ENCODE results near the gene KCNG1. TPM values are rescaled to one million over a fixed set of nuclear protein-coding genes. Genes with fewer than 3 reads are reported as not detected.

The KCNG1 gene
- total RNA-seq, 1 donor from 2014 or later, result 7.8 TPM

GRCh38 chr20:50999355-50999754 lies 23.6 kb downstream of the KCNG1 start:
- no peak for TF ChIP-seq CTCF (IDR thresholded peaks at IDR 0.05; ENCODE audit: unreplicated experiment)
- Mint-ChIP-seq H3K27me3 (peaks cover 14% of the 10 kb centered on the region), H3K4me3 (ENCODE audit: low read depth) (no peak overlapping the region), H3K4me1 (ENCODE audit: low read depth) (no peaks in the 10 kb centered on the region), H3K9me3 (ENCODE audit: low read depth) (no peaks in the 10 kb centered on the region), H3K27ac (no peak overlapping the region), H3K36me3 (ENCODE audit: insufficient read depth) (no peaks in the 10 kb centered on the region)
- no peak for DNase-seq (ENCODE audit: low spot score, unreplicated experiment)

GRCh38 chr20:50996901-50997865 lies 25.7 kb downstream of the KCNG1 start:
- TF ChIP-seq CTCF (IDR thresholded peaks at IDR 0.05; ENCODE audit: unreplicated experiment), result no peak
- H3K4me3 Mint-ChIP-seq (ENCODE audit: low read depth), result no peak overlapping the region
- H3K36me3 Mint-ChIP-seq (ENCODE audit: insufficient read depth), result no peaks in the 10 kb centered on the region
- peaks cover 4% of the 10 kb centered on the region for H3K4me1 Mint-ChIP-seq (ENCODE audit: low read depth)
- H3K9me3 Mint-ChIP-seq (ENCODE audit: low read depth), result no peaks in the 10 kb centered on the region
- no peak overlapping the region for H3K27ac Mint-ChIP-seq
- DNase-seq (ENCODE audit: low spot score, unreplicated experiment), result no peak
- peaks cover 14% of the 10 kb centered on the region for H3K27me3 Mint-ChIP-seq

GRCh38 chr20:50995506-50995905 lies 27.4 kb downstream of the KCNG1 start:
- Mint-ChIP-seq H3K4me3 (ENCODE audit: low read depth) (no peak overlapping the region), H3K27me3 (peaks cover 12% of the 10 kb centered on the region), H3K36me3 (ENCODE audit: insufficient read depth) (no peaks in the 10 kb centered on the region), H3K27ac (no peak overlapping the region), H3K9me3 (ENCODE audit: low read depth) (no peaks in the 10 kb centered on the region), H3K4me1 (ENCODE audit: low read depth) (peaks cover 4% of the 10 kb centered on the region)
- no peak for TF ChIP-seq CTCF (IDR thresholded peaks at IDR 0.05; ENCODE audit: unreplicated experiment)
- no peak for DNase-seq (ENCODE audit: low spot score, unreplicated experiment)

- H3K4me3 Mint-ChIP-seq (ENCODE audit: low read depth), result no peak overlapping the region
- H3K9me3 Mint-ChIP-seq (ENCODE audit: low read depth), result no peaks in the 10 kb centered on the region
- TF ChIP-seq CTCF (IDR thresholded peaks at IDR 0.05; ENCODE audit: unreplicated experiment), result no peak
- H3K27me3 Mint-ChIP-seq, result peaks cover 12% of the 10 kb centered on the region
- H3K27ac Mint-ChIP-seq, result no peak overlapping the region
- no peak for DNase-seq (ENCODE audit: low spot score, unreplicated experiment)
- no peaks in the 10 kb centered on the region for H3K36me3 Mint-ChIP-seq (ENCODE audit: insufficient read depth)
- H3K4me1 Mint-ChIP-seq (ENCODE audit: low read depth), result peaks cover 4% of the 10 kb centered on the region
These were observed 29.0 kb downstream of the KCNG1 start for GRCh38 chr20:50993876-50994275.

GRCh38 chr20:50992733-50993457 lies 30.0 kb downstream of the KCNG1 start:
- H3K4me3 Mint-ChIP-seq (ENCODE audit: low read depth), result no peak overlapping the region
- H3K27me3 Mint-ChIP-seq, result peaks cover 12% of the 10 kb centered on the region
- no peak for DNase-seq (ENCODE audit: low spot score, unreplicated experiment)
- no peaks in the 10 kb centered on the region for H3K36me3 Mint-ChIP-seq (ENCODE audit: insufficient read depth)
- peaks cover 4% of the 10 kb centered on the region for H3K4me1 Mint-ChIP-seq (ENCODE audit: low read depth)
- no peaks in the 10 kb centered on the region for H3K9me3 Mint-ChIP-seq (ENCODE audit: low read depth)
- no peak overlapping the region for H3K27ac Mint-ChIP-seq
- peak; percentile 66 for TF ChIP-seq CTCF (IDR thresholded peaks at IDR 0.05; ENCODE audit: unreplicated experiment)

Data from progenitor cell of endocrine pancreas (in vitro differentiated cells).